ENCODE results near the gene WAC.

- TF ChIP-seq, protein P1, sequence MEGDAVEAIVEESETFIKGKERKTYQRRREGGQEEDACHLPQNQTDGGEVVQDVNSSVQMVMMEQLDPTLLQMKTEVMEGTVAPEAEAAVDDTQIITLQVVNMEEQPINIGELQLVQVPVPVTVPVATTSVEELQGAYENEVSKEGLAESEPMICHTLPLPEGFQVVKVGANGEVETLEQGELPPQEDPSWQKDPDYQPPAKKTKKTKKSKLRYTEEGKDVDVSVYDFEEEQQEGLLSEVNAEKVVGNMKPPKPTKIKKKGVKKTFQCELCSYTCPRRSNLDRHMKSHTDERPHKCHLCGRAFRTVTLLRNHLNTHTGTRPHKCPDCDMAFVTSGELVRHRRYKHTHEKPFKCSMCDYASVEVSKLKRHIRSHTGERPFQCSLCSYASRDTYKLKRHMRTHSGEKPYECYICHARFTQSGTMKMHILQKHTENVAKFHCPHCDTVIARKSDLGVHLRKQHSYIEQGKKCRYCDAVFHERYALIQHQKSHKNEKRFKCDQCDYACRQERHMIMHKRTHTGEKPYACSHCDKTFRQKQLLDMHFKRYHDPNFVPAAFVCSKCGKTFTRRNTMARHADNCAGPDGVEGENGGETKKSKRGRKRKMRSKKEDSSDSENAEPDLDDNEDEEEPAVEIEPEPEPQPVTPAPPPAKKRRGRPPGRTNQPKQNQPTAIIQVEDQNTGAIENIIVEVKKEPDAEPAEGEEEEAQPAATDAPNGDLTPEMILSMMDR (conservative IDR thresholded peaks at IDR 0.05; ENCODE audit: low read depth in 2 of 2): no peak
- no peak for TF ChIP-seq NANOG (IDR thresholded peaks at IDR 0.05; ENCODE audit: borderline replicate concordance)
- TF ChIP-seq POLR2AphosphoS5 (IDR thresholded peaks at IDR 0.05; ENCODE audit: low read depth): no peak
- TF ChIP-seq EZH2 (IDR thresholded peaks at IDR 0.05; ENCODE audit: low read depth, unreplicated experiment): no peak
- TF ChIP-seq STAT1 (IDR thresholded peaks at IDR 0.05; ENCODE audit: unreplicated experiment): no peak
- TF ChIP-seq REST (IDR thresholded peaks at IDR 0.05; ENCODE audit: unreplicated experiment): no peak
- TF ChIP-seq EZH2phosphoT487 (IDR thresholded peaks at IDR 0.05; ENCODE audit: unreplicated experiment): no peak
- no peak for TF ChIP-seq JUNB (IDR thresholded peaks at IDR 0.05; ENCODE audit: unreplicated experiment)
- TF ChIP-seq ZNF114 (CRISPR knock-in tag; IDR thresholded peaks at IDR 0.05): no peak
- no peak for TF ChIP-seq CREB1 (CRISPR knock-in tag; IDR thresholded peaks at IDR 0.05; ENCODE audit: low read depth)
- no peak for TF ChIP-seq ZNF331 (CRISPR knock-in tag; IDR thresholded peaks at IDR 0.05; ENCODE audit: low read depth)
- no peak for TF ChIP-seq ZNF462 (CRISPR knock-in tag; IDR thresholded peaks at IDR 0.05)
Observed at GRCh38 chr10:28620251-28620650, 87.3 kb downstream of the WAC start.
